ENCODE results near the gene EXOC6.

Gene EXOC6

DNA sequence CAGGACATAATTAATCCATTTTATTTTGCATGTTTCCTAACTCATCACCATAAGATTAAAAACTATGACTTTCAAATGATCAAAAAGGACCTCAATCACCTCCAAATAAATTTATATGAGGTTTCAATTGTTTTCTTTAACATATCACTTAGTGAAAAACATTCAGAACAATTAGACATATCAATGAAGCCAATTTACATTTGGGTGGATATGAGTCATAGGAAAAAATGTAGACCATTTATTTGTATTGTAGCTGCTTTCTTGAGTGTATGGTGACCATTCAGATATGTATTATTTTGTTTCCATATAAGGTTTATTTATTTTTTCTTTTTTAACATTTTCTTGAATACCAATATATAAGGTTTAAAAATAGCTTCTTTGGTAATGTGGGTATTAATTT lies 13.3 kb upstream of the EXOC6 start:
- no peak for DNase-seq

- no peak for DNase-seq
Measured at GRCh38 chr10:92837456-92837855, 10.9 kb upstream of the EXOC6 start.

GRCh38 chr10:92839191-92840085 lies 8.9 kb upstream of the EXOC6 start:
- DNase-seq, result peak; percentile 62

GRCh38 chr10:92844746-92845145 lies 3.6 kb upstream of the EXOC6 start:
- no peak for DNase-seq

DNA sequence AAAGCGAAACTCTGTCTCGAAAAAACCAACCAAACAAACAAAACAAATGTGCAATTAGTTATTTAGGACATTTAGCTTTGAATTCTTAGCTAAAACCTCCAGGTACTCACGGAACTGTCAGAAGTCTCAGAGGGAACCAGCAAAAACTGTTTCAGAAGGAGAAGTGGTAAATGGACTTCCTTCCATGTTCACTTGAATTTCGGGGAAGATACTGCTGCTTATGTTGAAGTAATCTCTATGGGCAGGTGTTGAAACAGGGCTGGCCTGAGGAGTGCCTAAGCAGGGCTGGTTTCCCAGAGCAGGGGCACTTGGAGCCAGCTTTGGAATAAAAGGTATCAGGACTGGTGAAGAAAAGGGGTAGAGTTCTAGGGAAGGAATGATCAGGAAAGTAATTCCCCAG lies 2.4 kb upstream of the EXOC6 start:
- peak; percentile 62 for DNase-seq

- DNase-seq, result peak; percentile 27
Measured at GRCh38 chr10:92846344-92846743, 2.0 kb upstream of the EXOC6 start.

GRCh38 chr10:92846854-92847201 lies 1.5 kb upstream of the EXOC6 start:
- DNase-seq, result no peak

- DNase-seq, result peak; percentile 72
Measured at GRCh38 chr10:92847202-92847864, 987 bp upstream of the EXOC6 start.

DNA sequence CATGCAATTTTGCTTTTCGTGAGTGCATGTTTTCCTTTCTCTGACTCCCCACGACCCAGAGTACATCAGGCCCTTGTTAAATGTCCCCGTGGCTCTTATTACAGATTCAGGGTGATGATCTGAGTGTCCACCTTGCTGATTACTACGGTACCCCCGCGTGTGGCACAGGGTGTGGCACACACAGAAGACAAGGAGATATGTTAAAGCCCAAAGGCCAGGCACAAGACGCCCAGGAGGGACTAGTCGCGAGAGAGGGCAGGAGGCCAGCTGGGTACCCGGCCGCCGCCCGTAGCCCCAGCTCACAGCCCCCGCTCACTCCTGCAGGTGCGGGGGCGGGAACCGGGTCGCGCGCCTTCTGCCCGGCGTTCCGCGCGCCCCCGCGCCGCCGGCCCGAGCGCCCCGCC lies 281 bp upstream of the EXOC6 start:
- no peak for DNase-seq

DNA sequence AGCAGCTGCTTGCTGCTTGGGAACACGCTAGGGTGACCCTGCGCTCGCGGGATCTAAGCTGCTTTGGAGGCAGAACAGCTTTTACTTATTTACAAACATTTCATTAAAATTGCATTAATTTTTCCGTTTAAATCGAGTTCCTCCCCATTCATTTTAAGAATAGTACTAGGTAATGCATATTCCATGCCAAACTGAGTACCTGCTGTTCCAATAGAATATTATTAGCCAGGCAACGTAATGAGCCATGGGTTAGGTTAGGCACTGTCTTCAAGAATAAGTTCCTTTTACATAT lies 860 bp downstream of the EXOC6 start:
- no peak for DNase-seq

DNA sequence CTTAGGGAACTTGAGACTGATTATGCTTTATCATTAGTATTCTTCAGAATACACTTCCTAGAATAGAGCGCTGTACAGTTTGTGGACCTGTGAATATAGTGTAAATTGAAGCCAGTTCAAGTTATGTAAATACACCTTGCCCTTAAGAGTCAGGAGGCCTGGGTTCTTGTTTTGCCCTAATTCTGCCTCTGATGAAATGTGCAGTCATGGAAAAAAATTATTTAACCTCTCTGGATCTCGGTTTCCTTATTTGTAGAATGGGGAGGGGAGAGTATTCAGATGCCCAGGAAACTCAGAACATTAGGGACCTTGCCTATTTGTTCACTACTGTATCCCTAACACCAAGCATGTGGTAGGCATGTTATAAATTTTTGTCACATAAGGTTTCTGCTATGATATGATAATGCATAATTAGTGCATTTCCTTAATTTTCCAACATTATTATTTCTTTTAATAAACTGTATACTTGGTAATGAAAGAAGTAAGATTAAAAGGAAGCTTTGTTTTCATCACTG lies 1.3 kb downstream of the EXOC6 start:
- no peak for DNase-seq

- peak; percentile 50 for DNase-seq
Measured at GRCh38 chr10:92850185-92850584, 1.9 kb downstream of the EXOC6 start.

GRCh38 chr10:92851003-92851402 lies 2.7 kb downstream of the EXOC6 start:
- no peak for DNase-seq

DNA sequence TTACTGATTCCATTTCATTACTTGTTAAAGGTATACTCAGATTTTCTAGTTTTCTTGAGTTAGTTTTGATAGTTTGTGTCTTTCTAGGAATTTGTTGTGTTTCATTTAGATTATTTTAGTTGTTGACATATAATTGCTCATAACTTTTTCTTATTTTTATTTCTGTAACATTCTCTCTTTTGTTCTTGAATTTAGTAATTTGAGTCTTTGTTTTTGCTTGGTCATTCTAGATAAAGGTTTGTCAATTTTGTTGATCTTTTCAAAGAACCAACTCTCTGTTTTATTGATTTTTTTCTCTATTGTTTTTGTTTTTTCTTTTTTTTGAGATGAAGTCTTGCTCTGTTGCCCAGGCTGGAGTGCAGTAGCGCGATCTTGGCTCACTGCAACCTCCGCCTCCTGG lies 7.2 kb downstream of the EXOC6 start:
- DNase-seq, result no peak

GRCh38 chr10:92857904-92858514 lies 9.7 kb downstream of the EXOC6 start:
- no peak for DNase-seq

- no peak for DNase-seq
Measured at GRCh38 chr10:92867235-92867634, 18.9 kb downstream of the EXOC6 start.

- DNase-seq, result no peak
Measured at GRCh38 chr10:92868036-92868435, 19.7 kb downstream of the EXOC6 start.

DNA sequence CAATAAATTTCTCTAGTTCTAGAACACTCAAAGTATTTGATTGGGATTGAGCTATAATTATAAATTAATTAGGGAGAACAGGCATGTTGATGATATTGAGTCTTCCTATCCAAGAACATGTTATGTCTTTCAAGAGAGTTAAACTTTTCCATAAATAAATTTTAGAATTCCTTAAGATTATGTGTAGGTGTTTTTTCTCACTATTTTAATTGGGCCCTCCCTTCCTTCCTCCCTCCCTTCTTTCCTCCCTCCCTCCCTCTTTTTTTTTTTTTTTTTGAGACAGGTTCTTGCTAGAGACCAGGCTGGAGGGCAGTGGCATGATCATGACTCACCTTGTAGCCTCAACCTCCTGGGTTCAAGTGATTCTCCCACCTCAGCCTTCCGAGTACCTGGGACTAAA lies 20.2 kb downstream of the EXOC6 start:
- no peak for DNase-seq

DNA sequence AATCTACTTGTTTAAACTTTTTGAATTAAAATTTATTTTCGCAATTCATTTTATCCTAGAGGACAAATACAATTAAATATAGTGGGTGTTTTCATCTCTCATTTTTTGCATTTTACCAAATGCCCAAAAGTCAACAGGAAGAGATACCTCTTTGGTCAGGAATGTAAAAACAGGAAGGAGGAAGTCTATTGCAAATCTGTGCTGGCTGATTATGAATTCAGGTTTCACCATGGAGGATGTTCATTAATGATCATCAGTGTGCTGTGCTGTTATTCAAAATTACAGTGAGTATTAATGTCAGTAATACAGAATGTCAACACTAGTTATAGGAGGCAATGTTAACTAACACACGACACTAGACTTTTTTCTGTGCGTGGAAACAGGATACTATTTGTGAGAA lies 24.7 kb downstream of the EXOC6 start:
- DNase-seq, result no peak

- no peak for DNase-seq
Measured at GRCh38 chr10:92876509-92877036, 28.3 kb downstream of the EXOC6 start.

DNA sequence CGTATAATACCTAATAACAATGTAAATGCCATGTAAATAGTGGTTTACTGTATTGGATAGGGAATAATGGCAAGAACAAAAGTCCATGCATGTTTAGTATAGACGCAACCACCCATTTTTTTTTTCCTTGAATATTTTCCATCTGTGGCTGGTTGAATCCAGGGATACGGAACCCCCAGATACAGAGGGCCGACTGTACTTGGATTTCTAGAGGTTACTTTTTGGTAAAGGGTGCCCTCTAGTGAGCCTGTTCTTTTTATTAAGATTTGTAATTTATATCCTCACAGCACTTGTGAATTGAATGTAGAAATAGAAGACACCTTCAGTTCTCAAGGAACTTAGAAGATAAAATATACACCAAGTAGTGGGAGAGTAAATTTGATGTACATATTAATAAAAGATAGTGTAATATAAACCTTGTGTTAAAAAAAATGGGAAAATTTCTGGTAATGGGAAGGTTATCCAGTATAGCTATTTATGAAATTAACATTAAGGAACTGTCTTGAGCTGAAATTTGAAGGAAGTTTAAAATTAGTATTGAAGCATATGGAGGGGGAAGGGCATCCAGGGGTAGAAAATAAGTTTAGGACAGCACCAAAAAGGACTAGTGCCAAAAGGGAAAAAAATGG lies 32.0 kb downstream of the EXOC6 start:
- DNase-seq, result peak; percentile 55

GRCh38 chr10:92880917-92881316 lies 32.6 kb downstream of the EXOC6 start:
- DNase-seq, result no peak

DNA sequence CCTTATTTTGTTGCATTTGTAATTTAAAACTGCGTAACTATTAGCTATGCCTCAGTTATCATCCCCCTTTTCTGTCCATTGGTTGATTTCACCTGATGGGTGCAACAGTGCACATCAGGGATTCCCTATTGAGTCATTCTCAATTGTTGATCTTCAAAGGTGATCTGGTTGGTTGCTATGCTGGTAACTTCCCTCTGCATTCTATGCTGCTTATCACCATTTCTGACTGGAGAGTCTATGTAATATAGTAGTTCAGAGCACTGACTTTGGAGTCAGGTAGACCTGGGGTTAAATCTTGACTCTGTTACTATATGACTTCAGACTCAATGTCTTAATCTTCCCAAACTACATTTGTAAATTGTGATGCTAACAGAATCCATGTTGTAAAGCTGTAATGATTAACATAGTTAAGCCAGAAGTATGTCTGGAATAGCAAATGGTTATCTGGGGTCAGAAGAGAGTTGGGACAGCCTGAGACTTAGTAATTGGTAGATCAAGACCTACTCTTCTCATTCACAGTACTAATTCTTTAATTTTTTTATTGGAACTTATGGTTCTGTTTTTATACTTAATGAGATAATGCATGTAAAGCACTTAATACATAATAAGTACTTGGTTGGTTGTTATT lies 38.1 kb downstream of the EXOC6 start:
- no peak for DNase-seq

Measured in suppressor macrophage treated with lipopolysaccharide for 4 hours (primary cell).